IMR-90 (cell line): ENCODE data around the gene NT5DC1. TPM values are rescaled to one million over a fixed set of nuclear protein-coding genes. Genes with fewer than 3 reads are reported as not detected.
A peak's percentile ranks its signal among the peaks of the same experiment; 100 is the strongest.

ENCODE experiments used
- ATAC-seq: fragments of 200-7000 bp; cut with Tn5 transposase; 2 replicates; pipeline ENCODE4 v1.9.1; 2020; ENCODE audit warnings: low read depth, mild to moderate bottlenecking, moderate library complexity
- BruUV-seq: library from RNA; stranded (reverse); fragments of 400-500 nt; replicated peaks from 2 replicates; lab custom pipeline; 2021; lab: Mats Ljungman, UMichigan
- CTCF ChIA-PET: fragments of 300-600 bp; formaldehyde crosslinking; extraction: SDS; loops from one replicate; lab custom pipeline; 2021; ENCODE audit warnings: antibody characterized with exemption; lab: Yijun Ruan, JAX
- POLR2A ChIA-PET: fragments of 300-600 bp; sonication (Branson Sonifier 250); formaldehyde crosslinking; loops from one replicate; lab custom pipeline; 2022; ENCODE audit warnings: antibody characterized with exemption; ENCODE audit not compliant: unreplicated experiment; lab: Charles Lee
- DNase-seq: peaks from one replicate; pipeline ENCODE4 v3.0.0; 2013
- H2AFZ ChIP-seq: replicated peaks from 2 replicates; pipeline ENCODE3; 2013; ENCODE audit warnings: low read length, mild to moderate bottlenecking; ENCODE audit not compliant: poor library complexity
- H2AK5ac ChIP-seq: 2 replicates; pipeline ENCODE4 v1.6.1; 2013; ENCODE audit warnings: low read depth, low read length, inconsistent platforms
- H2AK9ac ChIP-seq: replicated peaks from 2 replicates; pipeline ENCODE3; 2013; ENCODE audit warnings: mild to moderate bottlenecking, low read depth, low read length, moderate library complexity; ENCODE audit not compliant: poor library complexity
- H2BK120ac ChIP-seq: 2 replicates; pipeline ENCODE4 v1.6.1; 2013; ENCODE audit warnings: low read depth, low read length, inconsistent platforms
- H2BK15ac ChIP-seq: 3 replicates; pipeline ENCODE4 v1.6.1; 2013; ENCODE audit warnings: low read depth, low read length, inconsistent platforms
- H2BK20ac ChIP-seq: 2 replicates; pipeline ENCODE4 v1.6.1; 2013; ENCODE audit warnings: low read depth, mild to moderate bottlenecking, inconsistent platforms, low read length, moderate library complexity
- H2BK5ac ChIP-seq: 2 replicates; pipeline ENCODE4 v1.6.1; 2013; ENCODE audit warnings: mild to moderate bottlenecking, low read depth, low read length, inconsistent platforms; ENCODE audit not compliant: poor library complexity, severe bottlenecking
- H3K14ac ChIP-seq: replicated peaks from 2 replicates; pipeline ENCODE4 v1.6.1; 2013; ENCODE audit warnings: low read depth, low read length, inconsistent platforms
- H3K18ac ChIP-seq: 2 replicates; pipeline ENCODE4 v1.6.1; 2013; ENCODE audit warnings: low read depth, low read length, control low read depth
- H3K23ac ChIP-seq: 2 replicates; pipeline ENCODE4 v1.6.1; 2013; ENCODE audit warnings: low read depth, low read length, inconsistent platforms
- H3K27ac ChIP-seq: 2 replicates; pipeline ENCODE4 v1.5.1; 2013; ENCODE audit warnings: mild to moderate bottlenecking, control low read depth, low read length; ENCODE audit not compliant: insufficient read depth
- H3K27me3 ChIP-seq: 2 replicates; pipeline ENCODE4 v1.6.1; 2013; ENCODE audit warnings: low read length; ENCODE audit not compliant: control insufficient read depth, insufficient read depth
- H3K36me3 ChIP-seq: 2 replicates; pipeline ENCODE4 v1.6.1; 2013; ENCODE audit warnings: low read length, mixed read lengths; ENCODE audit not compliant: control insufficient read depth, insufficient read depth
- H3K4ac ChIP-seq: 2 replicates; pipeline ENCODE4 v1.6.1; 2013; ENCODE audit warnings: low read depth, low read length, inconsistent platforms
- H3K4me1 ChIP-seq: 2 replicates; pipeline ENCODE4 v1.6.1; 2013; ENCODE audit warnings: low read length, mixed read lengths; ENCODE audit not compliant: control insufficient read depth, insufficient read depth
- H3K4me2 ChIP-seq: 2 replicates; pipeline ENCODE4 v1.6.1; 2013; ENCODE audit warnings: low read depth, mild to moderate bottlenecking, control low read depth, low read length, moderate library complexity
- H3K4me3 ChIP-seq: 2 replicates; pipeline ENCODE4 v1.5.1; 2013; ENCODE audit warnings: low read depth, mild to moderate bottlenecking, control low read depth, low read length, moderate library complexity; ENCODE audit not compliant: insufficient read depth
- H3K56ac ChIP-seq: 2 replicates; pipeline ENCODE4 v1.6.1; 2013; ENCODE audit warnings: low read length, inconsistent platforms; ENCODE audit not compliant: insufficient read depth; ENCODE audit errors: extremely low read depth
- H3K79me1 ChIP-seq, 2 experiments: 2 replicates each; pipeline ENCODE4 v1.6.1; 2013; ENCODE audit warnings: low read length in 2 of 2, inconsistent platforms in 1 of 2, low read depth in 1 of 2
- H3K9ac ChIP-seq: 2 replicates; pipeline ENCODE4 v1.6.1; 2013; ENCODE audit warnings: low read depth, low read length, control low read depth
- H3K9me1 ChIP-seq: 2 replicates; pipeline ENCODE4 v1.6.1; 2013; ENCODE audit warnings: low read length, inconsistent platforms; ENCODE audit not compliant: insufficient read depth
- H3K9me3 ChIP-seq: 2 replicates; pipeline ENCODE4 v1.6.1; 2013; ENCODE audit warnings: low read length; ENCODE audit not compliant: control insufficient read depth, insufficient read depth
- H4K20me1 ChIP-seq: 2 replicates; pipeline ENCODE4 v1.6.1; 2013; ENCODE audit warnings: low read length, inconsistent platforms; ENCODE audit not compliant: insufficient read depth
- H4K5ac ChIP-seq: 2 replicates; pipeline ENCODE4 v1.6.1; 2013; ENCODE audit warnings: mild to moderate bottlenecking, low read depth, low read length, control low read depth
- H4K8ac ChIP-seq, 2 experiments: 2 replicates each; pipeline ENCODE4 v1.6.1; 2013; ENCODE audit warnings: low read depth in 2 of 2, low read length in 2 of 2, control low read depth in 1 of 2, inconsistent platforms in 1 of 2
- H4K91ac ChIP-seq: 2 replicates; pipeline ENCODE4 v1.6.1; 2013; ENCODE audit warnings: low read depth, low read length, inconsistent platforms; ENCODE audit not compliant: insufficient read depth
- BHLHE40 ChIP-seq: fragments of 150-350 bp; IDR thresholded peaks from 2 replicates; pipeline ENCODE4 v1.6.1; 2016; ENCODE audit warnings: mild to moderate bottlenecking, low read depth, low read length
- CEBPB ChIP-seq: IDR thresholded peaks from 2 replicates; pipeline ENCODE4 v1.6.1; 2012; ENCODE audit warnings: low read depth, low read length, improper control_type of control experiment
- FOS ChIP-seq: fragments of 150-350 bp; IDR thresholded peaks from 2 replicates; pipeline ENCODE4 v1.6.1; 2016; ENCODE audit warnings: low read depth, low read length
- MAZ ChIP-seq: IDR thresholded peaks from 2 replicates; pipeline ENCODE4 v1.6.1; 2012; ENCODE audit warnings: low read depth, mild to moderate bottlenecking, low read length, improper control_type of control experiment, moderate library complexity, borderline replicate concordance
- POLR2A ChIP-seq: IDR thresholded peaks from 2 replicates; pipeline ENCODE4 v1.6.1; 2012; ENCODE audit warnings: mild to moderate bottlenecking, low read depth, low read length
- WGBS, 2 experiments: methylation state at CpG; one replicate each; pipeline versions ENCODE4 v1.1.5 to v1.1.7; 2013; ENCODE audit warnings: missing lambda C conversion rate in 2 of 2; ENCODE audit not compliant: insufficient read length in 1 of 2; ENCODE audit errors: extremely low coverage in 2 of 2; 5-methylcytosine and 5-hydroxymethylcytosine counted together
- dilution Hi-C: fragments of 300-500 bp; cut with HindIII; formaldehyde crosslinking; loops from one replicate; pipeline ENCODE4 v1.14.3; 2018; ENCODE audit warnings: low sequenced_read_pairs; ENCODE audit not compliant: unreplicated experiment
- in situ Hi-C: fragments of 300-500 bp; cut with MboI; formaldehyde crosslinking; loops from 3 replicates; pipeline ENCODE4 v1.14.3; 2019; ENCODE audit warnings: low sequenced_read_pairs, inconsistent platforms, mixed read lengths
- intact Hi-C: fragments of 100-400 bp; cut with micrococcal nuclease; formaldehyde crosslinking; loops from 2 replicates; pipeline ENCODE4 v1.10.0; 2022
- polyA plus RNA-seq, 3 experiments: library from polyadenylated mRNA; depleted of rRNA; stranded (reverse); fragments of >200 nt; gene quantifications; 2 replicates each; pipeline ENCODE4 v1.2.3, GENCODE V29; 2012; ENCODE audit warnings: low replicate concordance in 1 of 3
- total RNA-seq: library from RNA; depleted of rRNA; stranded (reverse); fragments of >200 nt; gene quantifications from 2 replicates; pipeline ENCODE4 v1.2.3, GENCODE V29; 2012
- TF ChIP-seq, protein P1 (sequence below): fragments of 150-350 bp; IDR thresholded peaks from 2 replicates; pipeline ENCODE4 v1.6.1; 2016; ENCODE audit warnings: low read depth, mild to moderate bottlenecking, low read length, moderate library complexity, borderline replicate concordance
- TF ChIP-seq, protein P2 (sequence below): fragments of 150-350 bp; IDR thresholded peaks from 2 replicates; pipeline ENCODE4 v1.6.1; 2017; ENCODE audit warnings: mild to moderate bottlenecking, antibody characterized with exemption, low read length, low read depth

The NT5DC1 gene
- total and polyA plus RNA-seq, 2 of the 4 experiments (the other 2 are of a cell fraction): 11.7 to 16.8 TPM

DNA sequence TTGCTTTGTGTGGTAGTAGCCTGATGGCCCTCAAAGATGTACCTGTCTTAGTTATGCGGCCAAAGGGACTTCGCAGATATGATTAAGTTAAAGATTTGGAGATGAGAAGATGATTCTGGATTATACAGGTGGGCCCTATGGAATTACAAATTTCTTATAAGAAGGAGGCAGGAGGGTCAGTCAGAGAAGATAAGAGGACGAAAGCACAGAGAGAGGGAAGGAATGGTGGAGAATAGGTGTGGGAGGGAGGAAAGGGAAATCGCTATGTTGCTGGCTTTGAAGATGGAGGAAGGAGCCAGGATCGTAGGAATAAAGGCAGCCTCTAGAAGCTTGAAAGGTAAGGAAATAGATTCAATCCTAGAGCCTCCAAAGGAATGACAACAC lies 180.3 kb downstream of the NT5DC1 start (continued):
- TF ChIP-seq BHLHE40: no peak
- TF ChIP-seq, protein P1, sequence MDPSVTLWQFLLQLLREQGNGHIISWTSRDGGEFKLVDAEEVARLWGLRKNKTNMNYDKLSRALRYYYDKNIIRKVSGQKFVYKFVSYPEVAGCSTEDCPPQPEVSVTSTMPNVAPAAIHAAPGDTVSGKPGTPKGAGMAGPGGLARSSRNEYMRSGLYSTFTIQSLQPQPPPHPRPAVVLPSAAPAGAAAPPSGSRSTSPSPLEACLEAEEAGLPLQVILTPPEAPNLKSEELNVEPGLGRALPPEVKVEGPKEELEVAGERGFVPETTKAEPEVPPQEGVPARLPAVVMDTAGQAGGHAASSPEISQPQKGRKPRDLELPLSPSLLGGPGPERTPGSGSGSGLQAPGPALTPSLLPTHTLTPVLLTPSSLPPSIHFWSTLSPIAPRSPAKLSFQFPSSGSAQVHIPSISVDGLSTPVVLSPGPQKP: no peak

DNA sequence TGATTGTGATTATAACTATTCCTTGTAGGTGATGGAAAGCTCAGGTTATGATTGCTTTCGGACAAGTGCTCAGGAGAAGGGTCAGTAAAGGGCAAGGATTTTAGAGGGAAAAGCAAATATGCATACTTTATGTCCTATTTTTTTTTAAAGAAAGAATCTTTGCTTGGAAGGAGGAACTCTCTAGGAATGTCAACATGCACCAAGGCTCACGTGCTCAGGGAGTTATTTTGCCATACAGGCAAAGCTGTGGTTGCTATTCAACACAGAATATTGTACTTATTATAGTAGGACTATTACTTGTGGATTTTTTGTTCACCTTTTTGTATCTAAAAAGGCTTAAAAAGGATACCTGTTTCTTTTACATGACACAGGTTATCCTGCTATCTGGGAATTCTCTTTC lies 182.0 kb downstream of the NT5DC1 start:
- dilution Hi-C loops: no loop called here
- in situ Hi-C loops: loop anchor here (25.0 kb wide), 1 partner anchor 155 kb away; no protein-coding TSS in a partner anchor
- H3K23ac ChIP-seq: no peak overlapping the region
- peaks cover 15% of the 10 kb centered on the region for H4K20me1 ChIP-seq
- no peak overlapping the region for H4K91ac ChIP-seq
- no peak overlapping the region for H2AFZ ChIP-seq
- no peak overlapping the region for H2BK5ac ChIP-seq
- no peak overlapping the region for H3K56ac ChIP-seq
- H3K9ac ChIP-seq: no peak overlapping the region
- CTCF ChIA-PET: interaction anchor here (0.7 to 0.8 kb wide), 3 partner anchors 229 to 290 kb away, joined by 4 to 7 read pairs (median 4); partner anchors contain the start of gene CALHM5
- ATAC-seq (no peak), DNase-seq (peak; percentile 23)
- no peak overlapping the region for H2BK15ac ChIP-seq
- no peaks in the 10 kb centered on the region for H3K27me3 ChIP-seq
- H3K9me3 ChIP-seq: no peaks in the 10 kb centered on the region
- H2BK120ac ChIP-seq: no peak overlapping the region
- H3K4ac ChIP-seq: no peak overlapping the region
- no peak overlapping the region for H3K4me3 ChIP-seq
- BruUV-seq: no TSS peak
- H2AK9ac ChIP-seq: no peak overlapping the region
- no peak overlapping the region for H3K18ac ChIP-seq
- no peak overlapping the region for H2BK20ac ChIP-seq
- no peak for TF ChIP-seq MAZ
- peak; percentile 87; the same call in 1 of the 2 replicates for TF ChIP-seq BHLHE40
- no peak for TF ChIP-seq CEBPB
- TF ChIP-seq FOS: no peak
- TF ChIP-seq POLR2A: no peak
- TF ChIP-seq, protein P2, sequence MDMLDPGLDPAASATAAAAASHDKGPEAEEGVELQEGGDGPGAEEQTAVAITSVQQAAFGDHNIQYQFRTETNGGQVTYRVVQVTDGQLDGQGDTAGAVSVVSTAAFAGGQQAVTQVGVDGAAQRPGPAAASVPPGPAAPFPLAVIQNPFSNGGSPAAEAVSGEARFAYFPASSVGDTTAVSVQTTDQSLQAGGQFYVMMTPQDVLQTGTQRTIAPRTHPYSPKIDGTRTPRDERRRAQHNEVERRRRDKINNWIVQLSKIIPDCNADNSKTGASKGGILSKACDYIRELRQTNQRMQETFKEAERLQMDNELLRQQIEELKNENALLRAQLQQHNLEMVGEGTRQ: peak; percentile 37; the same call in 1 of the 2 replicates
- H3K79me1 ChIP-seq: peaks cover 0 to 24% of the 10 kb centered on the region in 2 experiments; a peak in 3 of 4 replicates
- no peak overlapping the region for H3K27ac ChIP-seq
- H3K14ac ChIP-seq: no peak overlapping the region
- no peak overlapping the region for H3K4me2 ChIP-seq
- peaks cover 5% of the 10 kb centered on the region for H3K9me1 ChIP-seq
- intact Hi-C loops: no loop called here
- peaks cover 6% of the 10 kb centered on the region for H3K4me1 ChIP-seq
- 0 out of 2 replicates have a peak, but pooled peaks cover 4% of the 10 kb centered on the region for H3K36me3 ChIP-seq
- H4K5ac ChIP-seq: no peak overlapping the region
- H4K8ac ChIP-seq: no peak overlapping the region
- POLR2A ChIA-PET: no interaction called here
- no peak overlapping the region for H2AK5ac ChIP-seq
- WGBS, 2 experiments: no CpG with 5 or more reads among the region's 2 CpGs
